Measurements from ENCODE around the gene FYCO1.

FYCO1 gene

GRCh38 chr3:45958321-45958791 lies 37.3 kb downstream of the FYCO1 start:
- DNase-seq, result no peak

GRCh38 chr3:45957586-45957985 lies 38.0 kb downstream of the FYCO1 start:
- no peak for DNase-seq

- DNase-seq, result no peak
These were observed 39.9 kb downstream of the FYCO1 start for GRCh38 chr3:45955706-45956105.

DNA sequence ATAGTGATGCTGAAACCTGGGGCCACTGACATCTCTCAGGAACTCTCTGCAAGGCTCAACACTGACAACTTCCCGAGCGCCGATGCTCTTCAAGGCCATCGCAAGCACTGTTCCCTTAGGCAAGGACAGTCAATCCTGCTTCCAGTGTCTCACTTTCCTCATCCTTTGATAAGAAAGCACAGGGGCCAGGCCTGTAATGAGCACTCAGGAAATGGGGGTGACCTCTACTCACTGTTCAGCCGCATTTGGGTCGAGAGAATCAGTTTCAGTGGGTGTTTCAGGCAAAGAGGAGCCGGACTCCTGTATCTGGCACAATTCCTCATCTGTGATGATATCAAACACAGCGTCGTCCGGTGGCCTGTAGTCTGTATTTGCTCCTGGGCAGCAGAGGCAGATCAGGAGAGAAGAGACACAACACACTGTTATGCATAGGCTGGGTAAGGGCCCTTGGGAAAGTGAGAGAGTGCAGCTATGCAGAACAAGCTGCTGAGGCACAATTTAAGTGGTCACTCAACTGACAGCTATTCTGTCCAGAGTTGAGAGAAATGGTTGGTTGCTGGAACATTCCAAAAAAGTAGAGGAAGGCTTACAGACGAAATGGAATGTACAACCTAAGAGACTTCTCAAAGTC lies 40.5 kb downstream of the FYCO1 start:
- DNase-seq, result no peak

GRCh38 chr3:45954306-45954705 lies 41.3 kb downstream of the FYCO1 start:
- no peak for DNase-seq

- DNase-seq, result no peak
These were observed 42.1 kb downstream of the FYCO1 start for GRCh38 chr3:45953536-45953935.

- no peak for DNase-seq
These were observed 43.2 kb downstream of the FYCO1 start for GRCh38 chr3:45952456-45952855.

DNA sequence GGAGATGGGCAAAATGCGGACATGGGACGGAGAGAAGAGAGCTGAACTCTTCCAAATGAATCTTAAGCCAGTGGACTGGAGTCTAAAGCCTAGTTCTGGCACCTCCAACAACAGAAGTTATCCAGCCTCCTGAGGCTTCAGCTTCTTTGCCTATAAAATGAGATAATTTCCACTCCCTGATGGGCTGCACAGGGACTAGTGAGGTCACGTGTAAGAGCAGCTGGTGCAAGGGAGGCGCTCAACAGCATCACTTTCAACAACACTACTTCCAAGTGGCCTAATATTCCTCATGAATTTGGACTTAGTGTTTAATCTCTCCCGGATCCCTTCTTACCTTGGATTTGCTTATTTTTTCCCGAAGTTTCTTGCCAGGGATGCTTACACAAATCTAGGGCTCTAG lies 43.7 kb downstream of the FYCO1 start:
- DNase-seq, result no peak

- no peak for DNase-seq
These were observed 44.7 kb downstream of the FYCO1 start for GRCh38 chr3:45950686-45951600.

- DNase-seq, result no peak
These were observed 45.5 kb downstream of the FYCO1 start for GRCh38 chr3:45950131-45950530.

- DNase-seq, result no peak
These were observed 46.2 kb downstream of the FYCO1 start for GRCh38 chr3:45949432-45949831.

DNA sequence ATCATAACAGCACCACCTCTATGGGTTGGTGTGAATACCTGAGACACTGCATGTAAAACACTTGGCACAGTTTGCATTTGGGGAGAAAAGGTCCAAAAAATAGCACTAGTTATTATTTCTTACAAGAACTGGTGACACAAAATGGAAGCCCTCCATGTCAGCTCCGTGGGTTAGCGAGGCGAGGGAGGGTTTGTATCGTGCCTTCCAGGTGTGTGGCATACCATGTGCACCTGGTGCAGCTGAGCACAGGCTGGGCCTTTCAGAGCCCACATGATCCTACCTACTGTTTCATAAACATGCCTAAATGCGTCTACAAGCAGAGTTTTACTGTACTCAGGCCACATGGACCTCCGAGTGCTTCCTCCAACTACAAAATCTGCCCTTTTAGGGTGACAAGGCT lies 46.7 kb downstream of the FYCO1 start:
- DNase-seq, result no peak

- no peak for DNase-seq
These were observed 47.3 kb downstream of the FYCO1 start for GRCh38 chr3:45948311-45948781.

DNA sequence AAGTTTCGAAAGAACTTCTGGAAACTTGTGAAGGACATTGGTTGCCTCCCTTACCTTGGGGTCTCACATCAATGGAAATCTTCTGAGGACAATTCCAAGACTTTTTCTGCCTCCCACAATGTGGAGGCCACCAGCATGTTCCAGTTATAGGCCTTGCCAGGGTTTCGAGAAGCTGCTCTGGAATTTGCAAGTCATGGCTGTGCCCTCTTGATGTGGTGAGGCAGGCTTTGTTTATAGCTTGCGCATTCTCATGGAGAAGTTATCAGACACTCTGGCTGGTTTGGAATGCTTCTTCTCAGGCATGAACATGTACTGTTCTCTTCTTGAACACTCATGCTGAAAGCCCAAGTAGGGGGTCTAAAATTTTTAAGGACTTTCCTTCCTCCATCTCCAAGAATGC lies 48.3 kb downstream of the FYCO1 start:
- DNase-seq, result no peak

DNA sequence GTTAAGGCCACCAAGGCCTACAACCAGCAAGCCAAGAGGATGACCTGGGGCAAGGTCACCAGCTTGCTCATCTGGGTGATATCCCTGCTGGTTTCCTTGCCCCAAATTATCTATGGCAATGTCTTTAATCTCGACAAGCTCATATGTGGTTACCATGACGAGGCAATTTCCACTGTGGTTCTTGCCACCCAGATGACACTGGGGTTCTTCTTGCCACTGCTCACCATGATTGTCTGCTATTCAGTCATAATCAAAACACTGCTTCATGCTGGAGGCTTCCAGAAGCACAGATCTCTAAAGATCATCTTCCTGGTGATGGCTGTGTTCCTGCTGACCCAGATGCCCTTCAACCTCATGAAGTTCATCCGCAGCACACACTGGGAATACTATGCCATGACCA lies 48.7 kb downstream of the FYCO1 start:
- no peak for DNase-seq

- no peak for DNase-seq
These were observed 49.3 kb downstream of the FYCO1 start for GRCh38 chr3:45946307-45946706.

GRCh38 chr3:45944830-45945620 lies 50.6 kb downstream of the FYCO1 start:
- no peak for DNase-seq

DNA sequence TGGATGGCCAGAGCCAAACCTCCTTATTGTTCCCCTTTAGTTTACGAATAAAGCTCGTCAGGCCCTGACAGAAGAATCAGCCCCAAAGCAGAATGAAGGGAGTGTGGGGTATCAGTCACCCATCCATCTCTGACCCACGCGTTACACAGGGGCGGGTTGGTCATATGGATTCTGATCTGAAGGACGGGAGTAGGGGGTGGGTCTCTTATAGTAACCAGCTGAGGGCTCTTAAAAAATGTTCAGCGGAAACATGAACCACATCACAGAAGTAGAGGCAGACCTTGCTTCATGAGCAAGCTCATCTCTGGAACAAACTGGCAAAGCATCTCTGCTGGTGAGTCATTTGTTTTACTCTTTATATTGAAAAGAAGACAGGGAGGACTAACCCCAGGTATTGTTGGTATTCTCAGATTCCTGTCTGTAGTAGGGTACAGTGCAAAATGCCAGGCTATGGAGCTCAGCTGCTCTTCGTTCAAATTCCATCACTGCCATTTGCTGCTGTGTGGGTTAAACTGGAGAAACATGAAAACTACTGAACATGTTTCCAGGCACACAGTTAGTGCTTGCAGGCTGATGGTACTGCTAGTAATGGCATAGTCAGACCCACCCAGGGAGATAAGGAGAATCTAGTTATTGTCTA lies 52.3 kb downstream of the FYCO1 start, which contains the start of gene CXCR6:
Gene CXCR6, plus strand, starts transcription at position 258 of the 640 bp plus-strand sequence. CDS start 3,018 bp downstream, outside the sequence.
- DNase-seq, result no peak

GRCh38 chr3:45942051-45942825 lies 53.4 kb downstream of the FYCO1 start:
- no peak for DNase-seq

DNA sequence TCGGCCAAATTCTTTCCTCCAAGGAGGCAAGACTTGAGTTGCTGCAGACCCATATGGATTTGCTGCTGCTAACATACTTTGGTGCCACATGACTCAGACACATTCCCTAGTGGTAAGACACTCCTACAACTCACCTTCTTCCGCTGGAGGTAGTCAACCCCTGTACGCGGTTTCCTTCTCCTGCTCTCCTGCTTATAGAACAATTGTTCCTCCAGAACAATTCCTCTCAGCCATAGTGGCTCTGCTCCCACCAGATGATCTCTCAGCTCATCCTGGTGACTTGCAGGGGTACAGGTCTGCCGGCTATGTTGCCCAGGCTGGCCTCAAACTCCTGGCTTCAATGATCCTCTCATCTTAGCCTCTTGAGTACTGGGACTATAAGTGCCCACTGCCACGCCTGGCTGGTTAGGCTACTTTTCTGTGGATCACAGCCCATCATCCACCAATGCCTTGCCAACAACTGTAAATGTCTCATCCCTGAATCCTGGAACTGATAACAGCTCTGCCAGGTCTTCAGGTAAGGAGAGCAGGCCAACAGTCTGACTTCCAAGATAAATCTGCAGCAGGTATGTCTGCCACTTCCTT lies 54.8 kb downstream of the FYCO1 start:
- DNase-seq, result no peak

GRCh38 chr3:45940004-45940780 lies 55.4 kb downstream of the FYCO1 start:
- no peak for DNase-seq

Data from SIG-M5 (cell line).